ENCODE data around the gene CABLES1.

GRCh38 chr18:23122334-23123229, 12.7 kb upstream of the CABLES1 start:
- TF ChIP-seq SIN3A (IDR thresholded peaks at IDR 0.05; ENCODE audit: borderline replicate concordance, low read depth, low read length) (no peak), CTCF (IDR thresholded peaks at IDR 0.05) (no peak), NFIC (IDR thresholded peaks at IDR 0.05; ENCODE audit: borderline replicate concordance) (no peak), MAX (IDR thresholded peaks at IDR 0.05; ENCODE audit: low read depth) (no peak), GABPA (IDR thresholded peaks at IDR 0.05; ENCODE audit: low read depth) (no peak), POLR2AphosphoS5 (IDR thresholded peaks at IDR 0.05; ENCODE audit: low read depth, low read length) (no peak), CHD2 (IDR thresholded peaks at IDR 0.05; ENCODE audit: low read length, partially characterized antibody) (no peak), FOXM1 (IDR thresholded peaks at IDR 0.05; ENCODE audit: low read depth) (no peak), REST (IDR thresholded peaks at IDR 0.05; ENCODE audit: low read depth, low read length) (no peak), TAF1 (IDR thresholded peaks at IDR 0.05; ENCODE audit: borderline replicate concordance, low read depth, low read length) (no peak), JUND (IDR thresholded peaks at IDR 0.05) (no peak), IRF3 (IDR thresholded peaks at IDR 0.05; ENCODE audit: low read depth, low read length) (no peak), TEAD4 (IDR thresholded peaks at IDR 0.05; ENCODE audit: borderline replicate concordance, insufficient read depth) (no peak)
